Neutrophil (primary cell): ENCODE measurements around the gene BPIFB2.
"Not testable (repeated sequence)": the region's sequence is repeated elsewhere in the genome, so short reads cannot be mapped to it uniquely, and the experiment has no call there.

Experiments
- H3K27ac ChIP-seq: fragments of 200-600 bp; sonication (generic); 2 replicates; pipeline ENCODE4 v1.5.1; 2016; ENCODE audit warnings: mild to moderate bottlenecking, moderate library complexity
- H3K27me3 ChIP-seq: fragments of 200-600 bp; sonication (generic); 2 replicates; pipeline ENCODE4 v1.6.0; 2016; ENCODE audit warnings: mild to moderate bottlenecking
- H3K36me3 ChIP-seq: fragments of 200-600 bp; sonication (generic); 2 replicates; pipeline ENCODE4 v1.5.1; 2017
- H3K4me1 ChIP-seq, 2 experiments: fragments of 200-600 bp in 1 of 2; sonication (generic) in 1 of 2; 1 replicate in 1 of 2; 2 replicates in 1 of 2; pipeline versions ENCODE4 v1.5.1 to v1.6.1; 2013 to 2016; ENCODE audit warnings: low read depth in 1 of 2, low read length in 1 of 2, mild to moderate bottlenecking in 1 of 2, moderate library complexity in 1 of 2; ENCODE audit not compliant: control insufficient read depth in 1 of 2, insufficient read depth in 1 of 2
- H3K4me3 ChIP-seq, 2 experiments: fragments of 200-600 bp in 1 of 2; sonication (generic) in 1 of 2; 1 replicate in 1 of 2; 2 replicates in 1 of 2; pipeline ENCODE4 v1.5.1; 2013 to 2016; ENCODE audit warnings: low read depth in 1 of 2, low read length in 1 of 2, mild to moderate bottlenecking in 1 of 2, moderate library complexity in 1 of 2
- H3K9me3 ChIP-seq: fragments of 200-600 bp; sonication (generic); 2 replicates; pipeline ENCODE4 v1.5.1; 2016
- TF ChIP-seq, protein P1 (sequence below): fragments of 200-600 bp; sonication (generic); IDR thresholded peaks from 2 replicates; pipeline ENCODE4 v1.5.1; 2016; ENCODE audit warnings: antibody characterized with exemption

BPIFB2 gene

DNA sequence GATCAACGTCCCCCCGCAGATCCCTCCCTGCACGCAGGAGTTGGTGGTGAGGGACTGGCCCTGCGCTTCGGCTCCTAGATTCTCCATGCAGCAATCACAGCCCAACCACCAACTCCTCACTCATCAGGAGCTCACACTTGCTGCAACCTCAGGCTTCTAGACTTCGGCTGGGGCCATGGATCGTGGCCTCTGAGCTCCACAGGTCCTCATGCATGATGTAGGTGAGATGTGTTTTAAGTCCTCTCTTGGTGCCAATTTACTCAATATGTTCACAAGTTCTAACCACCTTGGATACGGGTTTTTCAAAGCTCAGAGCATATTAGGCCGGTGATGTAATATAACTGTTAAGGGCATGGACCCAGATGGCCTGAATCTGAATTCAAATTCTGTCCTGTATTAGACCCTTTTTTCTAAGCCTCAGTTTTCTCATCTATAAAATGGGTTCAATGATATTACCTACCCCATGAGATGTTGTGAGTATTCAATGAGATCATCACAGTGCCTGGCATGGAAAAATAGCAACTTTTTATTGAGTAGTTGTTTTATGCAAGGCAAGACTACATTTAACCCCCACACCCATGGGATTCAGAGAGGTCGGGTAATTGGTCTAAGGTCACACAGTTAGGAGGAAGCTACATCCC, 34.3 kb upstream of the BPIFB2 start:
- H3K27ac ChIP-seq, result no peak overlapping the region
- H3K36me3 ChIP-seq, result no peaks in the 10 kb centered on the region
- H3K4me3 ChIP-seq, result no peak overlapping the region
- TF ChIP-seq, protein P1, sequence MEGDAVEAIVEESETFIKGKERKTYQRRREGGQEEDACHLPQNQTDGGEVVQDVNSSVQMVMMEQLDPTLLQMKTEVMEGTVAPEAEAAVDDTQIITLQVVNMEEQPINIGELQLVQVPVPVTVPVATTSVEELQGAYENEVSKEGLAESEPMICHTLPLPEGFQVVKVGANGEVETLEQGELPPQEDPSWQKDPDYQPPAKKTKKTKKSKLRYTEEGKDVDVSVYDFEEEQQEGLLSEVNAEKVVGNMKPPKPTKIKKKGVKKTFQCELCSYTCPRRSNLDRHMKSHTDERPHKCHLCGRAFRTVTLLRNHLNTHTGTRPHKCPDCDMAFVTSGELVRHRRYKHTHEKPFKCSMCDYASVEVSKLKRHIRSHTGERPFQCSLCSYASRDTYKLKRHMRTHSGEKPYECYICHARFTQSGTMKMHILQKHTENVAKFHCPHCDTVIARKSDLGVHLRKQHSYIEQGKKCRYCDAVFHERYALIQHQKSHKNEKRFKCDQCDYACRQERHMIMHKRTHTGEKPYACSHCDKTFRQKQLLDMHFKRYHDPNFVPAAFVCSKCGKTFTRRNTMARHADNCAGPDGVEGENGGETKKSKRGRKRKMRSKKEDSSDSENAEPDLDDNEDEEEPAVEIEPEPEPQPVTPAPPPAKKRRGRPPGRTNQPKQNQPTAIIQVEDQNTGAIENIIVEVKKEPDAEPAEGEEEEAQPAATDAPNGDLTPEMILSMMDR, result no peak
- peaks cover 0 to 4% of the 10 kb centered on the region in 2 experiments for H3K4me1 ChIP-seq
- H3K27me3 ChIP-seq, result no peaks in the 10 kb centered on the region
- H3K9me3 ChIP-seq, result no peaks in the 10 kb centered on the region

DNA sequence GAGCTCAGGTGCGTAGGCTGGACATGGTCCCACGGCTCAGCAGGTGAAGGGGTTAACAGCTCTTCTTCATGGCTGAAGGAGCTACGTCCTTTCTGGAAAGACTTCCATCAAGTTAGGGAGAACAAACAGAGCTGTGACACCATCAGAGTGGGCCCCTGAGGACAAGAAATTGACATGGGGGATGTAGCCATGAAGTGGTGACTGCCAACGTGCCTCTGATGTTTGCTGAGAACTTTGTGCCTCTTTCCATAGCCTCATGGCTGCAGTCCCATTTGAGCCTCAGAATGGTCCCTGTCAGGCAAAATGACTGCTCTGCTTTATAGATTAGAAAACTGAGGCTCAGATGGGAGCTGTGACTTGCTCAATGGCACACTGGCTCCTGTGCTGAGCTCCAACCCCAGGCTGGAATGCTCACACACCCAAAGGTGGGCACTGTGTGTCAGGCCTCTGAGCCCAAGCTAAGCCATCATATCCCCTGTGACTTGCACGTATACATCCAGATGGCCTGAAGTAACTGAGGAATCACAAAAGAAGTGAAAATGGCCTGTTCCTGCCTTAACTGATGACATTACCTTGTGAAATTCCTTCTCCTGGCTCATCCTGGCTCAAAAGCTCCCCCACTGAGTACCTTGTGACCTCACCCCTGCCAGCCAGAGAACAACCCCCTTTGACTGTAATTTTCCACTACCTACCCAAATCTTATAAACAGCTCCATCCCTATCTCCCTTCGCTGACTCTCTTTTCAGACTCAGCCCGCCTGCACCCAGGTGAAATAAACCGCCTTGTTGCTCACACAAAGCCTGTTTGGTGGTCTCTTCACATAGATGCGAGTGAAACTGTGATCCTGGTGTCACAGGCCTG, 33.1 kb upstream of the BPIFB2 start:
- not testable (repeated sequence) for H3K4me1 ChIP-seq, H3K9me3 ChIP-seq, H3K27me3 ChIP-seq, H3K27ac ChIP-seq, H3K36me3 ChIP-seq, H3K4me3 ChIP-seq

DNA sequence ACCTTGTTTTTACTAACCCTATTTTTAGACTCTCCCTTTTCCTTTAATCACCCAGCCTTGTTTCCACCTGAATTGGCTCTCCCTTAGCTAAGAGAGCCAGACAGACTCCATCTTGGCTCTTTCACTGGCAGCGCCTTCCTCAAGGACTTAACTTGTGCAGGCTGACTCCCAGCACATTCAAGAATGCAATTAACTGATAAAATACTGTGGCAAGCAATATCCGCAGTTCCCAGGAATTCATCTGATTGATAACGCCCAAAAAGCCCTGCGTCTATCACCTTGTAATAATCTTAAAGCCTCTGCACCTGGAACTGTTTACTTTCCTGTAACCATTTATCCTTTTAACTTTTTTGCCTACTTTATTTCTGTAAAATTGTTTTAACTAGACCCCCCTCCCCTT, 32.4 kb upstream of the BPIFB2 start:
- H3K36me3 ChIP-seq, H3K4me1 ChIP-seq, H3K4me3 ChIP-seq, H3K27ac ChIP-seq, H3K27me3 ChIP-seq, H3K9me3 ChIP-seq: not testable (repeated sequence)

DNA sequence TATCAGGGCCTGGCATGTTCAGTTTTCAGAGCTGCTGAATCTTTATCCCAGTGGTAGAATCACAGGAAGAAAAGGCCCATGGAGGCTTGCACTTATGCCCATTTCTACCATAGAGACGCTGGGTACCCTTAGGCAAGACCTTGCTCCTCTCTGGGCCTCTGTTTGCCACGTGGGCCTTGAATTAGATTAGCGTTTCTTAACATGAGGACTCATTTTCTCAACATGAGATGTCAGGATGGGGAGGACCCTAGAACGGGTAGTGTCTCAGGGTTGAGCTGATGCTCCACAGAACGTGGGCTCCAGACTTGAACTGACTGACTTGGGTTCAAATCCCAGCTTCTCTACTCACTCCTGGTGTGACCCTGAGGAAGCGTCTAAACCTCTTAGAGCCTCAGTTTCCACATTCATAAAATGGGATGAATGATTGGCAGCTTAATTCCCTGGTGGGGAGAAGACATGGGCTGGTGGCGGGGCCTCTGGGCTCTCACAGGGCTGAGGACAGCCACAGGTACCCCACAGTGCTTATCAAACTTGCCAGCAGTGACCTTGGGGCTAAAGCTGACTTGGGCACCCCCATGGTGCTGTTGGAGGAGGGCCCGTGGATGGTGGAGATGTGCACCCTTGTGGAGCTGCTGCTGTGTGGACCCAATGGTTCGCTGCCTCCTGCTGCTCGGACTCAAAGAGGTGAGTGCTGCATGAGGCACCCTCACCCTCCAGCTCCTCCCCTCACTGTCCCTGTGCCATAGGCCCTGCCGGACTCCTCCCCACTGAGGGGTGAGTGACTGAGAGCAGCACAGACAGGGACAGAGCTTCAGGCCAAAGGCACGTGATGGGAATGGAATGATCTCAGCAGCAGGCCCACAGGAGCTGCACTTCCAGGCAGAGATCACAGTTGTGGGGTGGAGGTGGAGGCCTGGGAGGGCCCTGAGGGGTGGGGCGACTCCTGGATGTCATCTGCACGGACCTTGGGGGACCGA, 31.5 kb upstream of the BPIFB2 start:
- no peak overlapping the region for H3K4me3 ChIP-seq
- no peaks in the 10 kb centered on the region for H3K9me3 ChIP-seq
- no peak overlapping the region for H3K27ac ChIP-seq
- no peaks in the 10 kb centered on the region for H3K27me3 ChIP-seq
- H3K36me3 ChIP-seq, result no peaks in the 10 kb centered on the region
- peaks cover 0 to 4% of the 10 kb centered on the region in 2 experiments for H3K4me1 ChIP-seq
- TF ChIP-seq, protein P1, result no peak

DNA sequence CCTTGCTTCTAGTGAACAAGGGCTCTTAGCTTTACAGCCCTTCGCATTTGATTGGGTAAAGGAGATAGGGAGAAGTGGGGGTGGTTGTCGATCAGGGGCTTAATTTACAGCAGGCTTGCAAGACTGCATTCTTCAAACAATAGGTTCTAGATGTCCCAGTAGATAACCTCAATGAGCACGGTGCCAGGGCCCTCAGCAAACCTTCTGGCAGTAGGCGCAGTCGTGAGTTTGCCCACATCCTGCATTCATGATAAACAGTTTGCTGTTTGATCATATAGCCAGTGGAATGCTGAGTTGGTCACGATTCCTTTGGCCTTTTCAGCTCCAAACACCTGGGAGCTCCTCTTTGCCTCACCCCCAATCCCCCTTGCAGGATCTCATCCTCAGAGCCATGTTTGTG, 30.8 kb upstream of the BPIFB2 start:
- Histone ChIP-seq H3K27me3 (no peaks in the 10 kb centered on the region), H3K36me3 (no peaks in the 10 kb centered on the region), H3K27ac (no peak overlapping the region), H3K4me1 (peaks cover 0 to 4% of the 10 kb centered on the region in 2 experiments), H3K4me3 (no peak overlapping the region), H3K9me3 (no peaks in the 10 kb centered on the region)
- TF ChIP-seq, protein P1, result no peak

DNA sequence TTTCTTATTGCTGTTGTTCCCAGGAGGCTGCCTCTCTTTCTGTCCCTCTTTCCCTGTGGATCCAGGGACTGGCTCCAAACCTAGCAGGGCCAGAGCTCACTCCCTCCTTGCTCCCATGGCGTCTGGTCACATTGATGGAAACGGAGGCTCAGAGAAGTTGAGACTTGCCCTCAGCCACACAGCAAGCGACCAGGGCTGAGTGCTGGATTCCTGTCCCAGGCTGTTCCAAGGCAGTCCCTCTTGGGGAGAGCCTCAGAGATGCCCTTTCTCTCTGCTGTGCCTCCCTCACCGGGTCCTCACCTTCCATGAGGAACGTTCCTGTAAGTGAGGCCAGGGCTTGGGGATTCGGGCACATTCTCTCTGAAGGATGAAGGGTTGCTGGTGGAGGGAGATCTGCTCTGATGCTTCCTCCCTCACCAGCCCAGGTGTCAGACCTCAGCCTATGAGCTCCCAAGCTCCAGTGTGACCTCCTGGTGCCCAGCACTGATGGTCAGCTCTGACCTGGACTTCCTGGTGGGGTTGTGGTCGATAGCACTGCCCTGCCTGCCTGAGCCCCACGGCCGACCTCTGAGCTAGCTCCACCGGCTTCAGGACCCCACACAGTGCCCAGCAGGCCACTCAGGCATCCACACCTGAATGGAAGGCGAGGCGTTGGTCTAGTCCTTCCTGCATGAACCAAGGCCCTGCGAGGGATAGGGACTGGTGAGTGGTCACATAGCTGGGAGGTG, 30.1 kb upstream of the BPIFB2 start:
- H3K9me3 ChIP-seq, result no peaks in the 10 kb centered on the region
- no peak overlapping the region for H3K4me3 ChIP-seq
- no peaks in the 10 kb centered on the region for H3K36me3 ChIP-seq
- no peak overlapping the region for H3K27ac ChIP-seq
- no peaks in the 10 kb centered on the region for H3K4me1 ChIP-seq
- H3K27me3 ChIP-seq, result no peaks in the 10 kb centered on the region
- TF ChIP-seq, protein P1, result no peak
